ENCODE measurements around the gene BFSP2.
A peak's percentile ranks its signal among the peaks of the same experiment; 100 is the strongest.

DNA sequence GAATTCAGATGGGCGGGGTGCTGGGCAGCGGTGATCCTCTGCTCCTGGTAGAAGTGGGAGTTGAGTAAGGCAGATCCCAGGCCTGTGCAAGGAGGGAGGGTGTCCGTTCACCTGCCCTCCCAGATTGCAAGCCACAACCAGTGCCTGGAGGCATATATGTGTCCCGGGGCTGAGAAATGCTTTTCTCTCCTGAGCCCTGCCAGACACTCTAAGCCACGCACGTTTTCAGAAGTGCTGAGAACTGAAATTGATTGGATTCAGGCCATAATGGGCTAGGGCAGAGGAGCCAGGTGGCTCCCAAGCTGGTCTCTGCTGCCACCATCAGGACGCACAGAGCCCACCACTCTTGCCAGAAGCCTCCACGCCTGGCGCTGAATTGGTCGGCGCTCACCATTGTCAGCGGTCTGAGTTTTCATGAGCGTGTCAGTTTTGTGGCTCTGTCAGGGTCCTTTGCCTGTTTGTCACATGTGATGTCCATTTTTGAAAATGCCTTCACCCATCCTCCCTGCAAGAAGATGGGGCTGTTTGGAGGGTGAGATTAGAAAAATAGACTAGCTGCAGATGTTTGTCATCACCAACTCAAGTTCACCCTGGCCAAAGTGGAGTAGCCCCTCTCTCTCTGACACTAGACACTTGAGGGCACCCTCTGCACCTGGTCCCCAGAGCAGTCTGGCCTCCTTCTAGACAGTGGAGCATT, 15.4 kb upstream of the BFSP2 start:
- TF ChIP-seq, protein P1, sequence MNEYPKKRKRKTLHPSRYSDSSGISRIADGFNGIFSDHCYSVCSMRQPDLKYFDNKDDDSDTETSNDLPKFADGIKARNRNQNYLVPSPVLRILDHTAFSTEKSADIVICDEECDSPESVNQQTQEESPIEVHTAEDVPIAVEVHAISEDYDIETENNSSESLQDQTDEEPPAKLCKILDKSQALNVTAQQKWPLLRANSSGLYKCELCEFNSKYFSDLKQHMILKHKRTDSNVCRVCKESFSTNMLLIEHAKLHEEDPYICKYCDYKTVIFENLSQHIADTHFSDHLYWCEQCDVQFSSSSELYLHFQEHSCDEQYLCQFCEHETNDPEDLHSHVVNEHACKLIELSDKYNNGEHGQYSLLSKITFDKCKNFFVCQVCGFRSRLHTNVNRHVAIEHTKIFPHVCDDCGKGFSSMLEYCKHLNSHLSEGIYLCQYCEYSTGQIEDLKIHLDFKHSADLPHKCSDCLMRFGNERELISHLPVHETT (CRISPR knock-in tag; conservative IDR thresholded peaks at IDR 0.05): no peak
- TF ChIP-seq, protein P2, sequence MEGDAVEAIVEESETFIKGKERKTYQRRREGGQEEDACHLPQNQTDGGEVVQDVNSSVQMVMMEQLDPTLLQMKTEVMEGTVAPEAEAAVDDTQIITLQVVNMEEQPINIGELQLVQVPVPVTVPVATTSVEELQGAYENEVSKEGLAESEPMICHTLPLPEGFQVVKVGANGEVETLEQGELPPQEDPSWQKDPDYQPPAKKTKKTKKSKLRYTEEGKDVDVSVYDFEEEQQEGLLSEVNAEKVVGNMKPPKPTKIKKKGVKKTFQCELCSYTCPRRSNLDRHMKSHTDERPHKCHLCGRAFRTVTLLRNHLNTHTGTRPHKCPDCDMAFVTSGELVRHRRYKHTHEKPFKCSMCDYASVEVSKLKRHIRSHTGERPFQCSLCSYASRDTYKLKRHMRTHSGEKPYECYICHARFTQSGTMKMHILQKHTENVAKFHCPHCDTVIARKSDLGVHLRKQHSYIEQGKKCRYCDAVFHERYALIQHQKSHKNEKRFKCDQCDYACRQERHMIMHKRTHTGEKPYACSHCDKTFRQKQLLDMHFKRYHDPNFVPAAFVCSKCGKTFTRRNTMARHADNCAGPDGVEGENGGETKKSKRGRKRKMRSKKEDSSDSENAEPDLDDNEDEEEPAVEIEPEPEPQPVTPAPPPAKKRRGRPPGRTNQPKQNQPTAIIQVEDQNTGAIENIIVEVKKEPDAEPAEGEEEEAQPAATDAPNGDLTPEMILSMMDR (CRISPR knock-in tag; IDR thresholded peaks at IDR 0.05): peak; percentile 96
- TF ChIP-seq STAT5B (CRISPR knock-in tag; IDR thresholded peaks at IDR 0.05) (no peak), POLR2AphosphoS5 (IDR thresholded peaks at IDR 0.05; ENCODE audit: low read depth, low read length) (no peak), E2F5 (CRISPR knock-in tag; conservative IDR thresholded peaks at IDR 0.05) (no peak), ZNF274 (CRISPR knock-in tag; IDR thresholded peaks at IDR 0.05) (no peak), ZNF24 (IDR thresholded peaks at IDR 0.05) (no peak)
